IMR-90 (cell line): ENCODE results near the gene EXOC5. TPM values are rescaled to one million over a fixed set of nuclear protein-coding genes. Genes with fewer than 3 reads are reported as not detected.

Experiments
- ATAC-seq: fragments of 200-7000 bp; cut with Tn5 transposase; 2 replicates; pipeline ENCODE4 v1.9.1; 2020; ENCODE audit warnings: low read depth, mild to moderate bottlenecking, moderate library complexity
- BruUV-seq: library from RNA; stranded (reverse); fragments of 400-500 nt; replicated peaks from 2 replicates; lab custom pipeline; 2021; lab: Mats Ljungman, UMichigan
- CTCF ChIA-PET: fragments of 300-600 bp; formaldehyde crosslinking; extraction: SDS; loops from one replicate; lab custom pipeline; 2021; ENCODE audit warnings: antibody characterized with exemption; lab: Yijun Ruan, JAX
- POLR2A ChIA-PET: fragments of 300-600 bp; sonication (Branson Sonifier 250); formaldehyde crosslinking; loops from one replicate; lab custom pipeline; 2022; ENCODE audit warnings: antibody characterized with exemption; ENCODE audit not compliant: unreplicated experiment; lab: Charles Lee
- DNase-seq: peaks from one replicate; pipeline ENCODE4 v3.0.0; 2013
- H2AFZ ChIP-seq: replicated peaks from 2 replicates; pipeline ENCODE3; 2013; ENCODE audit warnings: low read length, mild to moderate bottlenecking; ENCODE audit not compliant: poor library complexity
- H2AK5ac ChIP-seq: 2 replicates; pipeline ENCODE4 v1.6.1; 2013; ENCODE audit warnings: low read depth, low read length, inconsistent platforms
- H2AK9ac ChIP-seq: replicated peaks from 2 replicates; pipeline ENCODE3; 2013; ENCODE audit warnings: mild to moderate bottlenecking, low read depth, low read length, moderate library complexity; ENCODE audit not compliant: poor library complexity
- H2BK120ac ChIP-seq: 2 replicates; pipeline ENCODE4 v1.6.1; 2013; ENCODE audit warnings: low read depth, low read length, inconsistent platforms
- H2BK15ac ChIP-seq: 3 replicates; pipeline ENCODE4 v1.6.1; 2013; ENCODE audit warnings: low read depth, low read length, inconsistent platforms
- H2BK20ac ChIP-seq: 2 replicates; pipeline ENCODE4 v1.6.1; 2013; ENCODE audit warnings: low read depth, mild to moderate bottlenecking, inconsistent platforms, low read length, moderate library complexity
- H2BK5ac ChIP-seq: 2 replicates; pipeline ENCODE4 v1.6.1; 2013; ENCODE audit warnings: mild to moderate bottlenecking, low read depth, low read length, inconsistent platforms; ENCODE audit not compliant: poor library complexity, severe bottlenecking
- H3K14ac ChIP-seq: replicated peaks from 2 replicates; pipeline ENCODE4 v1.6.1; 2013; ENCODE audit warnings: low read depth, low read length, inconsistent platforms
- H3K18ac ChIP-seq: 2 replicates; pipeline ENCODE4 v1.6.1; 2013; ENCODE audit warnings: low read depth, low read length, control low read depth
- H3K23ac ChIP-seq: 2 replicates; pipeline ENCODE4 v1.6.1; 2013; ENCODE audit warnings: low read depth, low read length, inconsistent platforms
- H3K27ac ChIP-seq: 2 replicates; pipeline ENCODE4 v1.5.1; 2013; ENCODE audit warnings: mild to moderate bottlenecking, control low read depth, low read length; ENCODE audit not compliant: insufficient read depth
- H3K27me3 ChIP-seq: 2 replicates; pipeline ENCODE4 v1.6.1; 2013; ENCODE audit warnings: low read length; ENCODE audit not compliant: control insufficient read depth, insufficient read depth
- H3K36me3 ChIP-seq: 2 replicates; pipeline ENCODE4 v1.6.1; 2013; ENCODE audit warnings: low read length, mixed read lengths; ENCODE audit not compliant: control insufficient read depth, insufficient read depth
- H3K4ac ChIP-seq: 2 replicates; pipeline ENCODE4 v1.6.1; 2013; ENCODE audit warnings: low read depth, low read length, inconsistent platforms
- H3K4me1 ChIP-seq: 2 replicates; pipeline ENCODE4 v1.6.1; 2013; ENCODE audit warnings: low read length, mixed read lengths; ENCODE audit not compliant: control insufficient read depth, insufficient read depth
- H3K4me2 ChIP-seq: 2 replicates; pipeline ENCODE4 v1.6.1; 2013; ENCODE audit warnings: low read depth, mild to moderate bottlenecking, control low read depth, low read length, moderate library complexity
- H3K4me3 ChIP-seq: 2 replicates; pipeline ENCODE4 v1.5.1; 2013; ENCODE audit warnings: low read depth, mild to moderate bottlenecking, control low read depth, low read length, moderate library complexity; ENCODE audit not compliant: insufficient read depth
- H3K56ac ChIP-seq: 2 replicates; pipeline ENCODE4 v1.6.1; 2013; ENCODE audit warnings: low read length, inconsistent platforms; ENCODE audit not compliant: insufficient read depth; ENCODE audit errors: extremely low read depth
- H3K79me1 ChIP-seq, 2 experiments: 2 replicates each; pipeline ENCODE4 v1.6.1; 2013; ENCODE audit warnings: low read length in 2 of 2, inconsistent platforms in 1 of 2, low read depth in 1 of 2
- H3K9ac ChIP-seq: 2 replicates; pipeline ENCODE4 v1.6.1; 2013; ENCODE audit warnings: low read depth, low read length, control low read depth
- H3K9me1 ChIP-seq: 2 replicates; pipeline ENCODE4 v1.6.1; 2013; ENCODE audit warnings: low read length, inconsistent platforms; ENCODE audit not compliant: insufficient read depth
- H3K9me3 ChIP-seq: 2 replicates; pipeline ENCODE4 v1.6.1; 2013; ENCODE audit warnings: low read length; ENCODE audit not compliant: control insufficient read depth, insufficient read depth
- H4K20me1 ChIP-seq: 2 replicates; pipeline ENCODE4 v1.6.1; 2013; ENCODE audit warnings: low read length, inconsistent platforms; ENCODE audit not compliant: insufficient read depth
- H4K5ac ChIP-seq: 2 replicates; pipeline ENCODE4 v1.6.1; 2013; ENCODE audit warnings: mild to moderate bottlenecking, low read depth, low read length, control low read depth
- H4K8ac ChIP-seq, 2 experiments: 2 replicates each; pipeline ENCODE4 v1.6.1; 2013; ENCODE audit warnings: low read depth in 2 of 2, low read length in 2 of 2, control low read depth in 1 of 2, inconsistent platforms in 1 of 2
- H4K91ac ChIP-seq: 2 replicates; pipeline ENCODE4 v1.6.1; 2013; ENCODE audit warnings: low read depth, low read length, inconsistent platforms; ENCODE audit not compliant: insufficient read depth
- BHLHE40 ChIP-seq: fragments of 150-350 bp; IDR thresholded peaks from 2 replicates; pipeline ENCODE4 v1.6.1; 2016; ENCODE audit warnings: mild to moderate bottlenecking, low read depth, low read length
- CHD1 ChIP-seq: IDR thresholded peaks from 2 replicates; pipeline ENCODE4 v1.6.1; 2012; ENCODE audit warnings: low read depth, low read length, improper control_type of control experiment
- MAFK ChIP-seq: IDR thresholded peaks from 2 replicates; pipeline ENCODE4 v1.6.1; 2012; ENCODE audit warnings: low read depth, low read length, improper control_type of control experiment
- MAZ ChIP-seq: IDR thresholded peaks from 2 replicates; pipeline ENCODE4 v1.6.1; 2012; ENCODE audit warnings: low read depth, mild to moderate bottlenecking, low read length, improper control_type of control experiment, moderate library complexity, borderline replicate concordance
- MXI1 ChIP-seq: IDR thresholded peaks from 2 replicates; pipeline ENCODE4 v1.6.1; 2012; ENCODE audit warnings: low read depth, mild to moderate bottlenecking, low read length, moderate library complexity, borderline replicate concordance
- NFE2L2 ChIP-seq: fragments of 150-350 bp; IDR thresholded peaks from 2 replicates; pipeline ENCODE4 v1.6.1; 2016; ENCODE audit warnings: low read depth, mild to moderate bottlenecking, low read length
- RCOR1 ChIP-seq: IDR thresholded peaks from 2 replicates; pipeline ENCODE4 v1.6.1; 2012; ENCODE audit warnings: mild to moderate bottlenecking, low read length, improper control_type of control experiment; ENCODE audit not compliant: insufficient replicate concordance
- RFX5 ChIP-seq: IDR thresholded peaks from 2 replicates; pipeline ENCODE4 v1.8.0; 2012; ENCODE audit warnings: low read depth, mild to moderate bottlenecking, low read length, moderate library complexity
- SMC3 ChIP-seq: fragments of 150-350 bp; IDR thresholded peaks from 2 replicates; pipeline ENCODE4 v1.6.1; 2016; ENCODE audit warnings: low read depth, mild to moderate bottlenecking, antibody characterized with exemption, low read length, moderate library complexity
- USF2 ChIP-seq: fragments of 150-350 bp; IDR thresholded peaks from 2 replicates; pipeline ENCODE4 v1.6.1; 2017; ENCODE audit warnings: mild to moderate bottlenecking, antibody characterized with exemption, low read length, low read depth
- WGBS, 2 experiments: methylation state at CpG; one replicate each; pipeline versions ENCODE4 v1.1.5 to v1.1.7; 2013; ENCODE audit warnings: missing lambda C conversion rate in 2 of 2; ENCODE audit not compliant: insufficient read length in 1 of 2; ENCODE audit errors: extremely low coverage in 2 of 2; 5-methylcytosine and 5-hydroxymethylcytosine counted together
- dilution Hi-C: fragments of 300-500 bp; cut with HindIII; formaldehyde crosslinking; loops from one replicate; pipeline ENCODE4 v1.14.3; 2018; ENCODE audit warnings: low sequenced_read_pairs; ENCODE audit not compliant: unreplicated experiment
- in situ Hi-C: fragments of 300-500 bp; cut with MboI; formaldehyde crosslinking; loops from 3 replicates; pipeline ENCODE4 v1.14.3; 2019; ENCODE audit warnings: low sequenced_read_pairs, inconsistent platforms, mixed read lengths
- intact Hi-C: fragments of 100-400 bp; cut with micrococcal nuclease; formaldehyde crosslinking; loops from 2 replicates; pipeline ENCODE4 v1.10.0; 2022
- polyA plus RNA-seq, 3 experiments: library from polyadenylated mRNA; depleted of rRNA; stranded (reverse); fragments of >200 nt; gene quantifications; 2 replicates each; pipeline ENCODE4 v1.2.3, GENCODE V29; 2012; ENCODE audit warnings: low replicate concordance in 1 of 3
- total RNA-seq: library from RNA; depleted of rRNA; stranded (reverse); fragments of >200 nt; gene quantifications from 2 replicates; pipeline ENCODE4 v1.2.3, GENCODE V29; 2012
- TF ChIP-seq, protein P1 (sequence below): conservative IDR thresholded peaks from 2 replicates; pipeline ENCODE4 v1.5.1; 2012; ENCODE audit warnings: mild to moderate bottlenecking, low read depth, low read length, improper control_type of control experiment

Gene EXOC5
- total and polyA plus RNA-seq, 2 of the 4 experiments (the other 2 are of a cell fraction) = 22.4 to 52.5 TPM

DNA sequence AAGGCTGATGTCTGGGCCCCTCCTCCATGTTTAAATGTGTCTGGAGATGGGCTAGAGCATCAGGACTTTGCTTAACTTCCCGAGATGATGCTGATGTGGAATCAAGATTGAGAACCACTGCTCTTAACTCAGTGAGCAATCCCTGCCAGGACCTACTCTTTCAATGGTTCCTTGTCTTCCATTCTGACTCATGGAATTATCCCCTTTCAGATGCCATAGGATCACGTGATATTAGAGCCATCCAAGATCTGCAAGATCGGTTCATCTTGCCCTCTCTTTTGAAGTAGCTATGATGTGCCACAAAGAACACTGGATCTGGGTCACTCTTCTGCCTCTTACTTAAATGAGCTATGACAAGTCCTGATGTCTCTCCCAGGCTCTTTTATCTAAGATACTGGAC is 96.8 kb downstream of the EXOC5 start:
- H2BK5ac ChIP-seq = no peak overlapping the region
- POLR2A ChIA-PET = interaction anchor here (0.6 kb wide), 1 partner anchor 40 kb away, joined by 6 read pairs; no protein-coding TSS in a partner anchor
- in situ Hi-C loops (no loop called here), dilution Hi-C loops (no loop called here), intact Hi-C loops (no loop called here)
- TF ChIP-seq RCOR1 (no peak), MAFK (no peak), RFX5 (no peak), MXI1 (no peak), BHLHE40 (no peak), CHD1 (no peak), SMC3 (no peak), NFE2L2 (no peak), USF2 (no peak; the same call in 1 of the 2 replicates), MAZ (no peak)
- TF ChIP-seq, protein P1, sequence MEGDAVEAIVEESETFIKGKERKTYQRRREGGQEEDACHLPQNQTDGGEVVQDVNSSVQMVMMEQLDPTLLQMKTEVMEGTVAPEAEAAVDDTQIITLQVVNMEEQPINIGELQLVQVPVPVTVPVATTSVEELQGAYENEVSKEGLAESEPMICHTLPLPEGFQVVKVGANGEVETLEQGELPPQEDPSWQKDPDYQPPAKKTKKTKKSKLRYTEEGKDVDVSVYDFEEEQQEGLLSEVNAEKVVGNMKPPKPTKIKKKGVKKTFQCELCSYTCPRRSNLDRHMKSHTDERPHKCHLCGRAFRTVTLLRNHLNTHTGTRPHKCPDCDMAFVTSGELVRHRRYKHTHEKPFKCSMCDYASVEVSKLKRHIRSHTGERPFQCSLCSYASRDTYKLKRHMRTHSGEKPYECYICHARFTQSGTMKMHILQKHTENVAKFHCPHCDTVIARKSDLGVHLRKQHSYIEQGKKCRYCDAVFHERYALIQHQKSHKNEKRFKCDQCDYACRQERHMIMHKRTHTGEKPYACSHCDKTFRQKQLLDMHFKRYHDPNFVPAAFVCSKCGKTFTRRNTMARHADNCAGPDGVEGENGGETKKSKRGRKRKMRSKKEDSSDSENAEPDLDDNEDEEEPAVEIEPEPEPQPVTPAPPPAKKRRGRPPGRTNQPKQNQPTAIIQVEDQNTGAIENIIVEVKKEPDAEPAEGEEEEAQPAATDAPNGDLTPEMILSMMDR = no peak
- H2BK120ac ChIP-seq = no peak overlapping the region
- DNase-seq (no peak), ATAC-seq (no peak)
- H3K9me3 ChIP-seq = no peaks in the 10 kb centered on the region
- no peak overlapping the region for H3K56ac ChIP-seq
- no peak overlapping the region for H3K4ac ChIP-seq
- H3K27me3 ChIP-seq = peaks cover 2% of the 10 kb centered on the region
- no peak overlapping the region for H3K23ac ChIP-seq
- no peak overlapping the region for H4K8ac ChIP-seq
- CTCF ChIA-PET = no interaction called here
- H3K14ac ChIP-seq = no peak overlapping the region
- no peak overlapping the region for H2AK9ac ChIP-seq
- 29% methylated on average over 2 of the region's 3 CpGs; no CpG with 5 or more reads in 1 of the 2 experiments for WGBS, 2 experiments
- no peak overlapping the region for H4K91ac ChIP-seq
- H2AK5ac ChIP-seq = no peak overlapping the region
- H2BK20ac ChIP-seq = no peak overlapping the region
- H2BK15ac ChIP-seq = no peak overlapping the region
- H3K27ac ChIP-seq = no peak overlapping the region
- no peak overlapping the region for H2AFZ ChIP-seq
- no peak overlapping the region for H3K4me2 ChIP-seq
- H3K4me1 ChIP-seq = no peaks in the 10 kb centered on the region
- no peaks in the 10 kb centered on the region for H3K9me1 ChIP-seq
- no peak overlapping the region for H3K18ac ChIP-seq
- no peaks in the 10 kb centered on the region for H4K20me1 ChIP-seq
- H3K79me1 ChIP-seq = no peaks in the 10 kb centered on the region
- H3K36me3 ChIP-seq = no peaks in the 10 kb centered on the region
- no peak overlapping the region for H3K9ac ChIP-seq
- no peak overlapping the region for H3K4me3 ChIP-seq
- no peak overlapping the region for H4K5ac ChIP-seq
- no TSS peak for BruUV-seq
